ENCODE results near the gene PIP5KL1. TPM values are rescaled to one million over a fixed set of nuclear protein-coding genes. Genes with fewer than 3 reads are reported as not detected.

The PIP5KL1 gene
- total RNA-seq, 1 donor from 2014 or later = 3.4 TPM

DNA sequence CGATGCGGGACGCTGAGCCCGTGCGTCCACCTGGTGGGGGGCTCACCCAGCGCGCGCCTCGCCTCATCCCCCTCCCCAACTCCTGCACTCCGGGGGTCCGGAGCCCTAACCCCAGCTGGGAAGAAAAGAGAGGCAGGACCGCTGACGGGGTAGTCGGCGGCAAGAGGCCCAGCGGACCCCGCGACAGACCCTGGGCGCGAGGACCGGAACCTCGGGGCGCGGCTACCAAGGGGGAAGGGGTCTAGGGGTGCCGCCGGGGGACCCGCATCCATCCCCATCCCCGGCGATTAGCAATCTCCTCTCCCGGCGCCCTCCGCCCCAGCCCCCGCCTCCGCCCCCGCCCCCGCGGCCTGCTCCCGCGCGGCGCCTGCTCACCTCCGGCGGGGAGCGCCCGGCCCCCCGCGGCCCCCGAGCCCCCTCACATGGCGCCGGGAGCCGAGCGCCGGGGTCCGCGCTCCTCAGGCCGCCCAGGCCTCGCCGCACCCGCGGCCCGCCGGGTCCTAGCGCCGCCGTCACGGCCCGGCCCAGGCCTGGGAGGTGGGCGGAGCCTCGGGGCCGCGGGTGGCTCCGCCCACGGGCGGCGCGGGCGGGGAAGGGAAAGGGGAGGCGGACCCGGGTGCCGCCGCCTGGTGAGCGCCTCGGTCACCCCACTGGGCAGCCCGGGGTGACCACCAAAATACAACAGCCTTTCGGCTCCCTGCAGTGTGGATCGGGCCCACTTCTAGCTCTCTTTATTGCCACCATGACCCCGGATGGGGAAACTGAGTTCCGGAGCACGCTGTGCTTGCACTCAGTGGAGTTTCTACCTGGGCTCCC lies 31.2 kb downstream of the PIP5KL1 start, which contains the start of gene ST6GALNAC6:
TSS of gene ST6GALNAC6 (minus strand) at position 476 of the 816 bp plus-strand sequence. CDS start 1,622 bp downstream, outside the sequence.
- Mint-ChIP-seq H3K9me3 (ENCODE audit: low read depth) (no peaks in the 10 kb centered on the region), H3K4me1 (ENCODE audit: low read depth) (peaks cover 18% of the 10 kb centered on the region), H3K4me3 (ENCODE audit: low read depth) (peak within 1 kb of the TSS; percentile 81), H3K27me3 (no peaks in the 10 kb centered on the region), H3K27ac (peak within 1 kb of the TSS; percentile 91), H3K36me3 (ENCODE audit: insufficient read depth) (peaks cover 16% of the 10 kb centered on the region)
- TF ChIP-seq, protein P1, sequence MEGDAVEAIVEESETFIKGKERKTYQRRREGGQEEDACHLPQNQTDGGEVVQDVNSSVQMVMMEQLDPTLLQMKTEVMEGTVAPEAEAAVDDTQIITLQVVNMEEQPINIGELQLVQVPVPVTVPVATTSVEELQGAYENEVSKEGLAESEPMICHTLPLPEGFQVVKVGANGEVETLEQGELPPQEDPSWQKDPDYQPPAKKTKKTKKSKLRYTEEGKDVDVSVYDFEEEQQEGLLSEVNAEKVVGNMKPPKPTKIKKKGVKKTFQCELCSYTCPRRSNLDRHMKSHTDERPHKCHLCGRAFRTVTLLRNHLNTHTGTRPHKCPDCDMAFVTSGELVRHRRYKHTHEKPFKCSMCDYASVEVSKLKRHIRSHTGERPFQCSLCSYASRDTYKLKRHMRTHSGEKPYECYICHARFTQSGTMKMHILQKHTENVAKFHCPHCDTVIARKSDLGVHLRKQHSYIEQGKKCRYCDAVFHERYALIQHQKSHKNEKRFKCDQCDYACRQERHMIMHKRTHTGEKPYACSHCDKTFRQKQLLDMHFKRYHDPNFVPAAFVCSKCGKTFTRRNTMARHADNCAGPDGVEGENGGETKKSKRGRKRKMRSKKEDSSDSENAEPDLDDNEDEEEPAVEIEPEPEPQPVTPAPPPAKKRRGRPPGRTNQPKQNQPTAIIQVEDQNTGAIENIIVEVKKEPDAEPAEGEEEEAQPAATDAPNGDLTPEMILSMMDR (IDR thresholded peaks at IDR 0.05; ENCODE audit: unreplicated experiment) = no peak
- peak; percentile 50 for DNase-seq (ENCODE audit: low spot score, unreplicated experiment)

DNA sequence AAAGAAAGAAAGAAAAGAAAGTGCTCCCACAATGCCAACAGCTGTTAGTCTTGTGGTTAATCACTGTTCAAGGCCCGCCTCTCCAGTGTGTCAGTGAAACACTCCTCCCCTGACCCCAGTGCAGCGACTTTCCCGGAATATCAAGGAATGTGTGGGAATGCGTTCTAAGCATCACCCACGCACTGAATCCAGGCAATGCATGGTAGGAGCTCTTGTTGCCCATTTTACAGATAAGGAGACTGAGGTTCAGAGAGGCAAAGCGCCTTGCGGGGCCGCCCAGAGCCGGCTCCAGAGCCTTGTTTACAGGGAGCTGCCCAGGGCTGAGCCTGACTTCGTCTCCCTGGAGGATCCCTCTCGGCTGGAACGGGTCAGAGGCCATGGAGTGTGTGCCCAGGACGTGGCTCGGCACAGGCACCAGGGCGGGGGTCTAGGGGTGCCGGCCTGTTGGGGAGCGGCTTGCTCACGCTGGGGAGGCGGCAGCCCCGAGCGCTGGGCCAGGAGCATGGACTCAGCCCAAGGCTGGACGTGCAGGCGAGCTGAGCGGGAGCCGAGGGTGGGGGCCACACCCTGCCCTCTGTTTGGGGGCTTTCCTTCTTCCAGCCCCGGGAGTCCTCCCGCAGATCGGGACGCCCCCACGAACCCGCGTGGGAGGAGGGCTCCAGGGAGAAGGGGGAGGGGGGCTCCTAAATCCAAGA lies 32.0 kb downstream of the PIP5KL1 start:
- no peak for DNase-seq (ENCODE audit: low spot score, unreplicated experiment)
- TF ChIP-seq, protein P1 (IDR thresholded peaks at IDR 0.05; ENCODE audit: unreplicated experiment) = no peak
- Mint-ChIP-seq H3K36me3 (ENCODE audit: insufficient read depth) (peaks cover 24% of the 10 kb centered on the region), H3K4me3 (ENCODE audit: low read depth) (peak overlapping the region; percentile 81), H3K27ac (peak overlapping the region; percentile 91), H3K27me3 (no peaks in the 10 kb centered on the region), H3K9me3 (ENCODE audit: low read depth) (peaks cover under 1% of the 10 kb centered on the region), H3K4me1 (ENCODE audit: low read depth) (peaks cover 14% of the 10 kb centered on the region)

DNA sequence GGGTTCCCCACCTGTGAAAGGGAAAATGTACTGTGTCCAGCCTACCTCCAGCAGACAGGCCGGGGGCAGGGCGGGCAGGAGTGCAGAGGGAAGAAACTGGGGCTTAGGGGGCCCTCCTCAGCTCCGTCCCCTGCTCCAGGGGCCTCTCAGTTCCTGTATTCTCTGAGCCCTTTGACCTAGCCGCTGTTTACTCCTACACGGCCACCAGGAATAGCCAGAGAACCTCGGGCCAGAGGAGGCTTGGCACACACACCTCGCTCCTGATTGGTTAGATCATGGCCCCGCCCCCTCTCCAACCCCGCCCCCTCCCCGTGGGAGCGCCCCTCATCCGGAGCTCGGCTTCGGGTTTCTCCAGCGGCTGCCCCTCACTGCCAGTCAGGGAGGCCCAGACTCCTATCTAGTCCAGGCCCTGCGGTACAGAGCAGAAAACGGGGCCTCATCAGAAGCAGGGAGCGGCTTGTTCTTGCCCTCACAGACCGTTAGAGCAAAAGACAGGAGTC lies 33.3 kb downstream of the PIP5KL1 start:
- H3K27me3 Mint-ChIP-seq = no peaks in the 10 kb centered on the region
- peaks cover 4% of the 10 kb centered on the region for H3K9me3 Mint-ChIP-seq (ENCODE audit: low read depth)
- TF ChIP-seq, protein P1 (IDR thresholded peaks at IDR 0.05; ENCODE audit: unreplicated experiment) = no peak
- peak; percentile 66 for DNase-seq (ENCODE audit: low spot score, unreplicated experiment)
- peaks cover 37% of the 10 kb centered on the region for H3K36me3 Mint-ChIP-seq (ENCODE audit: insufficient read depth)
- peak overlapping the region; percentile 86 for H3K27ac Mint-ChIP-seq
- peaks cover 14% of the 10 kb centered on the region for H3K4me1 Mint-ChIP-seq (ENCODE audit: low read depth)
- peak overlapping the region; percentile 51 for H3K4me3 Mint-ChIP-seq (ENCODE audit: low read depth)

DNA sequence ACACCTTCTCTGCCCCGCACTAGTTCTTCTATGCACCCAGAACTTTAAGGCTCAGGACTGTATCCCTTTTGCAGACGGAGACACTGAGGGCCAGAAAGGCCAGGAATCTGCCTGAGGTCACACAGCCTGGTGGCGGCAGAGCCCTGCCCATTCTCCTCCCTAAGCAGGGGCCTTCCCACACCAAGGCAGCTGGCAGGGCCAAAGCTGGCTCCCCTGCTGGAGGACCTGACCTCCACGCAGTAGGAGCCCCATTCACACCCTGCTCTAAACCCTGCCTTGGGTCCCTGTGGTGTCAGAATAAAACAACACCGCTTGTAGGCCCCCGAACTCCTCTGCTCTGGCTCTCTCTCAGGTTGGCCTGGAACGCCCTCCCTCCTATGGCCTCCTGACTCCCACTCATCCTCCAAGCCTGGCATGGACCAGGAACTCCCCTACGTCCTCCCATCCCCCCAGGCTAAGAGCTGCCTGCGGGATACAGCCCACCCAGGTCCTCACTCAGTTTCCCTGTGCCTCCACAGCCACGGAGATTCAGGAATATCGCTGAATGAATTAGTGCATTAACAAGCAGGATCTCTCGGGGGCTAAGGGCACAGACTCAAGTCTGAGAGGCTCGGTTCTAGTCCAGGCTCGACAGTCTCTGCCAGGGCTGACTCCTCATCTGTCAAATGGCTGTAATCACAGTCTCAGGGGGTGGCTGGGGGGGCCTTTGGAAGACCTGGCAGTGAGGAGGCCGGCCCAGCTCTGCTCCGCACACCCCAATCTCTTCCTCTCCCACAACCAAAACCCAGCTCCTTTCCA lies 34.0 kb downstream of the PIP5KL1 start:
- H3K27ac Mint-ChIP-seq = peak overlapping the region; percentile 86

More for the DNA sequence above, 34.0 kb downstream of the PIP5KL1 start:
- DNase-seq (ENCODE audit: low spot score, unreplicated experiment) = no peak
- peaks cover 4% of the 10 kb centered on the region for H3K9me3 Mint-ChIP-seq (ENCODE audit: low read depth)
- H3K36me3 Mint-ChIP-seq (ENCODE audit: insufficient read depth) = peaks cover 40% of the 10 kb centered on the region
- peaks cover 14% of the 10 kb centered on the region for H3K4me1 Mint-ChIP-seq (ENCODE audit: low read depth)
- no peaks in the 10 kb centered on the region for H3K27me3 Mint-ChIP-seq
- peak overlapping the region; percentile 51 for H3K4me3 Mint-ChIP-seq (ENCODE audit: low read depth)
- TF ChIP-seq, protein P1 (IDR thresholded peaks at IDR 0.05; ENCODE audit: unreplicated experiment) = no peak
